K562 treated with DMSO at 1 percent for 24 hours (cell line): ENCODE results near the gene NFYB. TPM values are rescaled to one million over a fixed set of nuclear protein-coding genes. Genes with fewer than 3 reads are reported as not detected.

ENCODE experiments used
- total RNA-seq: library from RNA; unstranded; fragments of 300-600 nt; gene quantifications from 2 replicates; pipeline ENCODE4 v1.2.3, GENCODE V29; 2022; ENCODE audit warnings: low read depth; ENCODE audit not compliant: insufficient read depth

Gene NFYB
- total RNA-seq = 17.7 and 18.3 TPM in 2 replicates

DNA sequence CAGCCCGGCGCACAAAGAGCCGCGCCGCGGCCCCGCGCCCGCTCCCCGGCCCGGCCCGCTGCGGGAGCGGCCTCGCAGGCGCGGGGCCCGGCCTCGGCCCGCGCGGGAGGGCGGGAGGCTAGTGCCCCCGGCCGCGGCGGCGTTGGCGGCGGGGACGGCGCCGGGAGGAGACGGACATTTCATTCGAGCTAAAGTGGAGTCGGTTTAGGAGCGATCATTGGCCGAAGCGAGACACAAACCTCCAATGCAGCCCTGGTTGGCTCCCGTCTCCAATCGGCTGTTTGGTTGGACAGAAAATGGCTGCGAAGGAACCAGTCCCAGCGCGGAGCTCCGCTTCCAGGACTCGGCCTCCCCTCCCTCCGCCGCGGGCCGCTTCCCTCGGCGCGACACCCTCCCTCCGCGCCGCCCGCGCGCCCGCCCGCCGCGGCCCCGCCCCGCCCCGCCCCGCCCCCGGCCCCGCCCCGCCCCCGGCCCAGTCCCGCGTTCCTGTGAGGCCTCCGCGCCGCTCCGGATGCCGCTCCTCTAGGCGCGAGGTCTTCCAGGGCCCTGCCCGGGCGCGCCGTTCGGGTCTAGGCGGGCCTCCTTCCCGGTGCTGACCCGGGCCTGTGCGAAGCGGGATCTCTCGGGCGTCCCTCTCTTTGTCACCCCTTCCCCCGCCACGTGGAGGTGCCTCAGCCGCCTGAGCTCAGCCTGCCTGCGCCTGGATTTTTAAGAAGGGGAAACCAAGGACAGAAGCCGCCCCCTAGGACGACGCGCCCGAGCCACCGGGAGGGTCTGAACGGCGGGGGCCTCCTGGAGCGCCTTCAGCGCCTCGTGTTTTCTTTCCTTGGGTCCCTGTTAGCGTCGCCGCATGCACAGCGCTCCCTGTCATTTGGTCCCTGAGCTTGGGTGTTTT lies at the start of gene NFYB:
TSS of gene NFYB (minus strand) at position 309 of the 895 bp plus-strand sequence. CDS start 2,757 bp downstream, outside the sequence.

Other genes starting within 250 kb of the NFYB start
- 256 and 285 TPM in 2 replicates for gene HSP90B1, start 207.8 kb downstream of the NFYB start, total RNA-seq
- gene TDG, start 172.3 kb downstream of the NFYB start, total RNA-seq = 17.6 and 22.5 TPM in 2 replicates
- gene GLT8D2, start 88.0 kb downstream of the NFYB start, total RNA-seq = 0.23 TPM in 1 of 2 replicates, not detected in the other
- 4.3 and 4.5 TPM in 2 replicates for gene HCFC2, start 73.7 kb downstream of the NFYB start, total RNA-seq
- gene TXNRD1, start 77.6 kb upstream of the NFYB start, total RNA-seq = 106 and 123 TPM in 2 replicates
- not detected in 2 replicates for gene EID3, start 165.5 kb upstream of the NFYB start, total RNA-seq